B cell (primary cell): Measurements from ENCODE around the gene DEAF1. TPM values are rescaled to one million over a fixed set of nuclear protein-coding genes. Genes with fewer than 3 reads are reported as not detected.
A peak's percentile ranks its signal among the peaks of the same experiment; 100 is the strongest.

Source experiments
- ATAC-seq: fragments of 200-7000 bp; cut with Tn5 transposase; one replicate; pipeline ENCODE4 v1.10.0; 2021; ENCODE audit warnings: low read depth, mild to moderate bottlenecking, moderate number of reproducible peaks, moderate library complexity
- CTCF ChIA-PET: fragments of 350-600 bp; sonication (Branson Sonifier 250); formaldehyde crosslinking; loops from one replicate; lab custom pipeline; 2021; ENCODE audit warnings: antibody characterized with exemption, inconsistent platforms; lab: Charles Lee
- POLR2A ChIA-PET: fragments of 350-600 bp; sonication (Branson Sonifier 250); formaldehyde crosslinking; loops from one replicate; lab custom pipeline; 2021; ENCODE audit warnings: antibody characterized with exemption; lab: Charles Lee
- DNase-seq: peaks from one replicate; pipeline ENCODE4 v3.0.0; 2013
- H2AFZ ChIP-seq: 2 replicates; pipeline ENCODE4 v1.6.1; 2012; ENCODE audit warnings: mild to moderate bottlenecking, low read depth, low read length; ENCODE audit not compliant: insufficient read depth, poor library complexity, severe bottlenecking
- H3K27ac ChIP-seq, 2 donors: 1 replicate in 1 of 2; 2 replicates in 1 of 2; pipeline ENCODE4 v1.5.1; 2012 to 2013; ENCODE audit warnings: low read length in 2 of 2, mild to moderate bottlenecking in 2 of 2, moderate library complexity in 1 of 2
- H3K27me3 ChIP-seq, 4 experiments: fragments of 200-600 bp in 1 of 4; sonication (generic) in 1 of 4; replicated peaks in 1 of 4; 1 replicate in 2 of 4; 2 replicates in 2 of 4; pipeline versions ENCODE4 v1.6.1 to v1.7.0; 2013 to 2016; ENCODE audit warnings: low read length in 3 of 4, mild to moderate bottlenecking in 2 of 4, mixed read lengths in 1 of 4, moderate library complexity in 1 of 4; ENCODE audit not compliant: insufficient read depth in 4 of 4, control insufficient read depth in 3 of 4; ENCODE audit errors: control extremely low read depth in 1 of 4
- H3K36me3 ChIP-seq, 2 experiments: replicated peaks in 1 of 2; 1 replicate in 1 of 2; 2 replicates in 1 of 2; pipeline versions ENCODE4 v1.6.1 to v1.7.1; 2013; ENCODE audit warnings: low read length in 1 of 2; ENCODE audit not compliant: insufficient read depth in 2 of 2, control insufficient read depth in 1 of 2; ENCODE audit errors: control extremely low read depth in 1 of 2, extremely low read depth in 1 of 2
- H3K4me1 ChIP-seq, 2 donors: fragments of 200-600 bp in 1 of 2; sonication (generic) in 1 of 2; 1 replicate in 1 of 2; 2 replicates in 1 of 2; pipeline versions ENCODE4 v1.5.1 to v1.6.1; 2013 to 2017; ENCODE audit warnings: low read length in 2 of 2; ENCODE audit not compliant: control insufficient read depth in 2 of 2, insufficient read depth in 2 of 2
- H3K4me2 ChIP-seq: replicated peaks from 2 replicates; pipeline ENCODE3; 2012; ENCODE audit warnings: mild to moderate bottlenecking, low read depth, low read length; ENCODE audit not compliant: poor library complexity, severe bottlenecking
- H3K4me3 ChIP-seq, 5 experiments: fragments of 200-600 bp in 1 of 5; sonication (generic) in 1 of 5; 1 replicate in 3 of 5; 2 replicates in 2 of 5; pipeline versions ENCODE4 v1.5.1 to v1.7.0; 2011 to 2016; ENCODE audit warnings: low read length in 4 of 5, mild to moderate bottlenecking in 4 of 5, low read depth in 2 of 5, control low read depth in 1 of 5, moderate library complexity in 1 of 5; ENCODE audit not compliant: insufficient read depth in 1 of 5; ENCODE audit errors: control extremely low read depth in 1 of 5, extremely low read depth in 1 of 5
- H3K79me2 ChIP-seq: fragments of 200-600 bp; sonication (generic); one replicate; pipeline ENCODE4 v1.6.0; 2016; ENCODE audit warnings: low read length; ENCODE audit not compliant: control insufficient read depth, insufficient read depth
- H3K9ac ChIP-seq: fragments of 200-600 bp; sonication (generic); 2 replicates; pipeline ENCODE4 v1.6.1; 2017; ENCODE audit warnings: mild to moderate bottlenecking, low read length, moderate library complexity
- H3K9me3 ChIP-seq, 3 donors: one replicate each; pipeline versions ENCODE4 v1.6.1 to v1.7.1; 2013; ENCODE audit warnings: low read length in 2 of 3; ENCODE audit not compliant: control insufficient read depth in 2 of 3, insufficient read depth in 1 of 3; ENCODE audit errors: control extremely low read depth in 1 of 3
- H4K20me1 ChIP-seq: 2 replicates; pipeline ENCODE4 v1.6.0; 2012; ENCODE audit warnings: mild to moderate bottlenecking, low read length; ENCODE audit not compliant: insufficient read depth, control insufficient read depth, poor library complexity, severe bottlenecking
- H3K27ac Mint-ChIP-seq: one replicate; pipeline ENCODE4 v1.8.0; 2021; ENCODE audit warnings: mixed read lengths
- H3K27me3 Mint-ChIP-seq: one replicate; pipeline ENCODE4 v1.8.0; 2021; ENCODE audit warnings: mixed read lengths
- H3K4me1 Mint-ChIP-seq: one replicate; pipeline ENCODE4 v1.8.0; 2021; ENCODE audit warnings: mixed read lengths
- H3K4me3 Mint-ChIP-seq: one replicate; pipeline ENCODE4 v1.8.0; 2021; ENCODE audit warnings: mixed read lengths
- H3K9me3 Mint-ChIP-seq: one replicate; pipeline ENCODE4 v1.8.0; 2022; ENCODE audit warnings: mixed read lengths; ENCODE audit not compliant: insufficient read depth
- EZH2 ChIP-seq: IDR thresholded peaks from 2 replicates; pipeline ENCODE4 v1.6.1; 2012; ENCODE audit warnings: borderline replicate concordance, low read depth, mild to moderate bottlenecking, moderate library complexity, low read length; ENCODE audit not compliant: insufficient read depth, poor library complexity, severe bottlenecking
- WGBS: methylation state at CpG from one replicate; pipeline ENCODE4 v1.1.5; 2013; ENCODE audit warnings: missing lambda C conversion rate; ENCODE audit not compliant: insufficient coverage; 5-methylcytosine and 5-hydroxymethylcytosine counted together
- intact Hi-C: fragments of 100-400 bp; cut with micrococcal nuclease; formaldehyde crosslinking; loops from one replicate; pipeline ENCODE4 v1.10.0; 2022
- polyA plus RNA-seq: library from polyadenylated mRNA; depleted of rRNA; stranded (reverse); fragments of >200 nt; gene quantifications from 2 replicates; pipeline ENCODE4 v1.2.3, GENCODE V29; 2012
- total RNA-seq, 2 donors: library from RNA; stranded (reverse); fragments of 120-200 nt in 1 of 2; gene quantifications; 1 replicate in 1 of 2; 2 replicates in 1 of 2; pipeline versions ENCODE4 v1.2.3 to v1.2.4, GENCODE V29; 2013 to 2022
- TF ChIP-seq, protein P1 (sequence below): fragments of 200-600 bp; IDR thresholded peaks from one replicate; pipeline ENCODE4 v1.8.0; 2022; ENCODE audit warnings: antibody characterized with exemption, mild to moderate bottlenecking

The DEAF1 gene
- total and polyA plus RNA-seq, 2 donors (not counting 1 experiment from before 2014, with no cell fraction given), result 31.8 to 53.6 TPM

DNA sequence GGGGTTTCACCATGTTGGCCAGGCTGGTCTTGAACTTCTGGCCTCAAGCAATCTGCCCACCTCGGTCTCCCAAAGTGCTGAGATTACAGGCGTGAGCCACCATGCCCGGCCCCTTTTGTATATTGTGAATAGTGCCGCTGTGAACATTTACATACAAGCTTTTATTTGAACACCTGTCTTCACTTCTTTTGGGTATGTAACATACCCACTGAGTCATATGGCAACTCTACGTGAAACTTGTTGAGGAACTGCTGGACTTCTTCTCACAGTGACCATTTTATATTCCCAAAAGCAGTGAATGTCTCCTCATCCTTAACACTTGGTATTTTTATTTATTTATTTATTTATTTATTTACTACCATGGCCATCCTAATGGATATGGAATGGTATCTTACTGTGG lies 64.2 kb downstream of the DEAF1 start:
- no peak overlapping the region for H2AFZ ChIP-seq
- ChIA-PET POLR2A (no interaction called here), CTCF (no interaction called here)
- H3K4me2 ChIP-seq, result no peak overlapping the region
- Mint-ChIP-seq H3K27ac (no peak overlapping the region), H3K9me3 (no peaks in the 10 kb centered on the region), H3K27me3 (peaks cover 29% of the 10 kb centered on the region), H3K4me3 (no peak overlapping the region), H3K4me1 (peaks cover 21% of the 10 kb centered on the region)
- 67% methylated on average over 1 of the region's 5 CpGs for WGBS
- no peak for TF ChIP-seq EZH2
- TF ChIP-seq, protein P1, sequence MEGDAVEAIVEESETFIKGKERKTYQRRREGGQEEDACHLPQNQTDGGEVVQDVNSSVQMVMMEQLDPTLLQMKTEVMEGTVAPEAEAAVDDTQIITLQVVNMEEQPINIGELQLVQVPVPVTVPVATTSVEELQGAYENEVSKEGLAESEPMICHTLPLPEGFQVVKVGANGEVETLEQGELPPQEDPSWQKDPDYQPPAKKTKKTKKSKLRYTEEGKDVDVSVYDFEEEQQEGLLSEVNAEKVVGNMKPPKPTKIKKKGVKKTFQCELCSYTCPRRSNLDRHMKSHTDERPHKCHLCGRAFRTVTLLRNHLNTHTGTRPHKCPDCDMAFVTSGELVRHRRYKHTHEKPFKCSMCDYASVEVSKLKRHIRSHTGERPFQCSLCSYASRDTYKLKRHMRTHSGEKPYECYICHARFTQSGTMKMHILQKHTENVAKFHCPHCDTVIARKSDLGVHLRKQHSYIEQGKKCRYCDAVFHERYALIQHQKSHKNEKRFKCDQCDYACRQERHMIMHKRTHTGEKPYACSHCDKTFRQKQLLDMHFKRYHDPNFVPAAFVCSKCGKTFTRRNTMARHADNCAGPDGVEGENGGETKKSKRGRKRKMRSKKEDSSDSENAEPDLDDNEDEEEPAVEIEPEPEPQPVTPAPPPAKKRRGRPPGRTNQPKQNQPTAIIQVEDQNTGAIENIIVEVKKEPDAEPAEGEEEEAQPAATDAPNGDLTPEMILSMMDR, result no peak
- H3K4me3 ChIP-seq, result no peak overlapping the region
- ATAC-seq (no peak), DNase-seq (no peak)
- H3K9me3 ChIP-seq, result peaks cover 0 to 8% (median 0%) of the 10 kb centered on the region in 3 donors
- no peak overlapping the region for H3K27ac ChIP-seq
- H3K4me1 ChIP-seq, result peaks cover 20 to 26% of the 10 kb centered on the region in 2 donors
- peaks cover 0 to 18% (median 8%) of the 10 kb centered on the region in 4 experiments for H3K27me3 ChIP-seq
- no peak overlapping the region for H3K9ac ChIP-seq
- no peaks in the 10 kb centered on the region for H3K36me3 ChIP-seq
- H3K79me2 ChIP-seq, result no peaks in the 10 kb centered on the region
- H4K20me1 ChIP-seq, result no peaks in the 10 kb centered on the region
- intact Hi-C loops, result no loop called here

DNA sequence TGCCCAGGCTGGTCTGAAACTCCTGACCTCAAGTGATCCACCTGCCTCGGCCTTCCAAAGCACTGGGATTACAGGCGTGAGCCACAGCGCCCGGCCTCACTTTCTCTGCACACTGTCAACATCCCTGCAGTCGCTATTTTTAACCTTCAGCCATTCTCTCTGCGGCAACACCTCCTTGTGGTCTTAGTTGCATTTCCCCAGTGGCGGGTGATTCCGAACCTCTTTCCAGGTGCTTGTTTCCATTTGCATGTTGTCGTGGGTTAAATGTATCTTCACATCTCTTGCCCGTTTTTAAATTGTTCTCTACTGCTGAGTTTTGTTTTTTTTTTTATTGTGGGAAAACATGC lies 65.8 kb downstream of the DEAF1 start:
- intact Hi-C loops, result no loop called here
- POLR2A ChIA-PET, result interaction anchor here (0.7 kb wide), 1 partner anchor 119 kb away, joined by 3 read pairs; no protein-coding TSS in a partner anchor
- H3K9me3 ChIP-seq, result peaks cover 0 to 8% (median 0%) of the 10 kb centered on the region in 3 donors

More for the DNA sequence above, 65.8 kb downstream of the DEAF1 start:
- Histone ChIP-seq H4K20me1 (no peaks in the 10 kb centered on the region), H3K27ac (no peak overlapping the region), H2AFZ (peak overlapping the region; percentile 2), H3K4me1 (peaks cover 21 to 26% of the 10 kb centered on the region in 2 donors), H3K9ac (no peak overlapping the region), H3K36me3 (no peaks in the 10 kb centered on the region), H3K4me2 (peak overlapping the region; percentile 21), H3K27me3 (peaks cover 0 to 33% (median 11%) of the 10 kb centered on the region in 4 experiments), H3K4me3 (no peak overlapping the region), H3K79me2 (no peaks in the 10 kb centered on the region)
- peak; percentile 47 for DNase-seq
- no peak for TF ChIP-seq EZH2
- TF ChIP-seq, protein P1, result no peak
- Mint-ChIP-seq H3K9me3 (no peaks in the 10 kb centered on the region), H3K27me3 (peaks cover 21% of the 10 kb centered on the region), H3K4me1 (peaks cover 21% of the 10 kb centered on the region), H3K27ac (no peak overlapping the region), H3K4me3 (peak overlapping the region; percentile 23)
- 0% methylated on average over 5 of the region's 10 CpGs for WGBS
- CTCF ChIA-PET, result no interaction called here
- ATAC-seq, result no peak
